Esophagus muscularis mucosa (tissue), 3 donors: Measurements from ENCODE around the gene SH3PXD2A.
"Not testable (repeated sequence)": the region's sequence is repeated elsewhere in the genome, so short reads cannot be mapped to it uniquely, and the experiment has no call there.

ENCODE experiments used
- CTCF ChIP-seq, 3 experiments: fragments of 200-600 bp in 2 of 3; fragments of 450-650 bp in 1 of 3; sonication (generic) in 2 of 3; IDR thresholded peaks; one replicate each; pipeline ENCODE4 v1.5.1; 2017 to 2019; ENCODE audit warnings: antibody characterized with exemption in 3 of 3, mild to moderate bottlenecking in 2 of 3, moderate library complexity in 1 of 3
- POLR2A ChIP-seq: fragments of 450-650 bp; IDR thresholded peaks from one replicate; pipeline ENCODE4 v1.6.1; 2017; ENCODE audit warnings: antibody characterized with exemption, moderate library complexity, mild to moderate bottlenecking, low read depth

GRCh38 chr10:103731026-103731425 is 124.3 kb downstream of the SH3PXD2A start:
- not testable (repeated sequence) for TF ChIP-seq POLR2A; CTCF (IDR thresholded peaks at IDR 0.05)
